NCI-H1417 treated with DMSO at 0.1 percent for 48 hours (cell line): Measurements from ENCODE around the gene ANKRD33B.
"Not testable (repeated sequence)": the region's sequence is repeated elsewhere in the genome, so short reads cannot be mapped to it uniquely, and the experiment has no call there.

Source experiments
- DNase-seq: peaks from one replicate; lab custom pipeline; 2025; lab: John Stamatoyannopoulos, UW

Gene ANKRD33B

GRCh38 chr5:10537624-10538023, 26.2 kb upstream of the ANKRD33B start:
- no peak for DNase-seq

GRCh38 chr5:10538103-10538788, 25.6 kb upstream of the ANKRD33B start:
- DNase-seq = no peak

GRCh38 chr5:10538789-10539686, 24.8 kb upstream of the ANKRD33B start:
- no peak for DNase-seq

GRCh38 chr5:10539687-10539998, 24.2 kb upstream of the ANKRD33B start:
- DNase-seq = no peak

GRCh38 chr5:10540036-10540544, 23.8 kb upstream of the ANKRD33B start:
- no peak for DNase-seq

- DNase-seq = no peak
Observed at GRCh38 chr5:10540951-10541646, 22.8 kb upstream of the ANKRD33B start.

GRCh38 chr5:10542055-10542550, 21.8 kb upstream of the ANKRD33B start:
- DNase-seq = no peak

- no peak for DNase-seq
Observed at GRCh38 chr5:10543585-10544040, 20.3 kb upstream of the ANKRD33B start.

- no peak for DNase-seq
Observed at GRCh38 chr5:10545084-10545483, 18.8 kb upstream of the ANKRD33B start.

GRCh38 chr5:10546186-10546585, 17.7 kb upstream of the ANKRD33B start:
- no peak for DNase-seq

GRCh38 chr5:10548418-10549122, 15.3 kb upstream of the ANKRD33B start:
- no peak for DNase-seq

GRCh38 chr5:10549123-10549514, 14.8 kb upstream of the ANKRD33B start:
- DNase-seq = not testable (repeated sequence)

GRCh38 chr5:10550222-10550995, 13.5 kb upstream of the ANKRD33B start:
- DNase-seq = no peak

GRCh38 chr5:10551782-10552138, 12.1 kb upstream of the ANKRD33B start:
- DNase-seq = no peak

- no peak for DNase-seq
Observed at GRCh38 chr5:10552183-10553143, 11.4 kb upstream of the ANKRD33B start.

- DNase-seq = no peak
Observed at GRCh38 chr5:10553476-10553875, 10.4 kb upstream of the ANKRD33B start.

- DNase-seq = no peak
Observed at GRCh38 chr5:10555277-10555684, 8.6 kb upstream of the ANKRD33B start.

- DNase-seq = no peak
Observed at GRCh38 chr5:10556289-10556807, 7.5 kb upstream of the ANKRD33B start.

GRCh38 chr5:10556893-10557746, 6.8 kb upstream of the ANKRD33B start:
- no peak for DNase-seq
